Measurements from ENCODE around the gene LAMB4. TPM values are rescaled to one million over a fixed set of nuclear protein-coding genes. Genes with fewer than 3 reads are reported as not detected.
"Not testable (repeated sequence)": the region's sequence is repeated elsewhere in the genome, so short reads cannot be mapped to it uniquely, and the experiment has no call there.

The LAMB4 gene
- total RNA-seq, 1 donor from 2014 or later = 0.75 TPM

- H3K4me1 Mint-ChIP-seq (ENCODE audit: unreplicated experiment) = peaks cover 10% of the 10 kb centered on the region
- H3K4me3 Mint-ChIP-seq (ENCODE audit: unreplicated experiment) = no peak overlapping the region
- no peaks in the 10 kb centered on the region for H3K9me3 Mint-ChIP-seq (ENCODE audit: unreplicated experiment)
- H3K27me3 Mint-ChIP-seq (ENCODE audit: unreplicated experiment) = no peaks in the 10 kb centered on the region
- no peaks in the 10 kb centered on the region for H3K36me3 Mint-ChIP-seq (ENCODE audit: unreplicated experiment)
- H3K27ac Mint-ChIP-seq (ENCODE audit: unreplicated experiment) = no peak overlapping the region
- DNase-seq (ENCODE audit: extremely low spot score, unreplicated experiment) = no peak
- no peak for TF ChIP-seq CTCF (IDR thresholded peaks at IDR 0.05)
Observed at GRCh38 chr7:108037741-108038140, 92.4 kb downstream of the LAMB4 start.

GRCh38 chr7:108037140-108037539, 93.0 kb downstream of the LAMB4 start:
- no peak overlapping the region for H3K27ac Mint-ChIP-seq (ENCODE audit: unreplicated experiment)
- DNase-seq (ENCODE audit: extremely low spot score, unreplicated experiment) = no peak
- no peaks in the 10 kb centered on the region for H3K27me3 Mint-ChIP-seq (ENCODE audit: unreplicated experiment)
- H3K4me3 Mint-ChIP-seq (ENCODE audit: unreplicated experiment) = no peak overlapping the region
- H3K9me3 Mint-ChIP-seq (ENCODE audit: unreplicated experiment) = no peaks in the 10 kb centered on the region
- TF ChIP-seq CTCF (IDR thresholded peaks at IDR 0.05) = no peak
- H3K4me1 Mint-ChIP-seq (ENCODE audit: unreplicated experiment) = peaks cover 10% of the 10 kb centered on the region
- no peaks in the 10 kb centered on the region for H3K36me3 Mint-ChIP-seq (ENCODE audit: unreplicated experiment)

GRCh38 chr7:108034586-108034985, 95.6 kb downstream of the LAMB4 start:
- H3K36me3 Mint-ChIP-seq (ENCODE audit: unreplicated experiment) = no peaks in the 10 kb centered on the region
- H3K9me3 Mint-ChIP-seq (ENCODE audit: unreplicated experiment) = no peaks in the 10 kb centered on the region
- no peak overlapping the region for H3K27ac Mint-ChIP-seq (ENCODE audit: unreplicated experiment)
- no peak overlapping the region for H3K4me3 Mint-ChIP-seq (ENCODE audit: unreplicated experiment)
- TF ChIP-seq CTCF (IDR thresholded peaks at IDR 0.05) = no peak
- DNase-seq (ENCODE audit: extremely low spot score, unreplicated experiment) = no peak
- no peaks in the 10 kb centered on the region for H3K27me3 Mint-ChIP-seq (ENCODE audit: unreplicated experiment)
- peaks cover 23% of the 10 kb centered on the region for H3K4me1 Mint-ChIP-seq (ENCODE audit: unreplicated experiment)

GRCh38 chr7:108033776-108034497, 96.2 kb downstream of the LAMB4 start:
- Mint-ChIP-seq H3K27me3 (ENCODE audit: unreplicated experiment) (no peaks in the 10 kb centered on the region), H3K27ac (ENCODE audit: unreplicated experiment) (no peak overlapping the region), H3K36me3 (ENCODE audit: unreplicated experiment) (no peaks in the 10 kb centered on the region), H3K4me1 (ENCODE audit: unreplicated experiment) (peaks cover 29% of the 10 kb centered on the region), H3K9me3 (ENCODE audit: unreplicated experiment) (no peaks in the 10 kb centered on the region), H3K4me3 (ENCODE audit: unreplicated experiment) (no peak overlapping the region)
- DNase-seq (ENCODE audit: extremely low spot score, unreplicated experiment) = no peak
- no peak for TF ChIP-seq CTCF (IDR thresholded peaks at IDR 0.05)

- not testable (repeated sequence) for DNase-seq (ENCODE audit: extremely low spot score, unreplicated experiment); H3K9me3 Mint-ChIP-seq (ENCODE audit: unreplicated experiment); H3K36me3 Mint-ChIP-seq (ENCODE audit: unreplicated experiment); H3K27ac Mint-ChIP-seq (ENCODE audit: unreplicated experiment); H3K4me3 Mint-ChIP-seq (ENCODE audit: unreplicated experiment); H3K27me3 Mint-ChIP-seq (ENCODE audit: unreplicated experiment)
- peaks cover 25% of the 10 kb centered on the region for H3K4me1 Mint-ChIP-seq (ENCODE audit: unreplicated experiment)
Observed at GRCh38 chr7:108033309-108033708, 96.9 kb downstream of the LAMB4 start.
